Measurements from ENCODE around the gene HTT. TPM values are rescaled to one million over a fixed set of nuclear protein-coding genes. Genes with fewer than 3 reads are reported as not detected.

Gene HTT
- total RNA-seq, 1 donor from 2014 or later: 35.1 TPM

GRCh38 chr4:3223346-3223745 is 148.9 kb downstream of the HTT start:
- intact Hi-C loops (cut with DNase I): no loop called here
- DNase-seq (ENCODE audit: low spot score): peak; percentile 72

- intact Hi-C loops (cut with DNase I): no loop called here
- peak; percentile 55 for DNase-seq (ENCODE audit: low spot score)
These were observed 149.7 kb downstream of the HTT start for GRCh38 chr4:3223956-3224748.

GRCh38 chr4:3225071-3225850 is 150.8 kb downstream of the HTT start:
- intact Hi-C loops (cut with DNase I): no loop called here
- peak; percentile 49 for DNase-seq (ENCODE audit: low spot score)

DNA sequence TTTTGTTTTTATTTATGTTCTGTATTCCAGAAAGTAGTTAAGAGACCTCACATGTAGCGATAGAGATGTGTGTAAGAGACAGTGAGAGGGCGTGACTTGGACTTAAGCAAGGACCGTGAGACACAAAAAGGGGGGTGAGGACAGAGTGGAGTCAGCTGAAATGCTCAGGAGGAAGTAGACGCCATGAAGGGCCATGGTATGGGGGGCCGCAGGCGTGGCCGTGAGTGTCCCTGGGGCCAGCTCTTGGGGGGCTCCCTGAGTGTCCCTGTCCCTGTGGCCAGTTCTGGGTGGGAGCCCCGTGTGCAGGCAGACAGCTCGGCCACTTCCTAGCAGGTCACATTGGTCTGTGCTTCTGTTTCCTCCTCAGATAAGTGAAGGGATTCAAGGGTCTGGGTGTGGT is 151.5 kb downstream of the HTT start:
- DNase-seq (ENCODE audit: low spot score): peak; percentile 51
- intact Hi-C loops (cut with DNase I): no loop called here

- intact Hi-C loops (cut with DNase I): no loop called here
- DNase-seq (ENCODE audit: low spot score): peak; percentile 62
These were observed 152.0 kb downstream of the HTT start for GRCh38 chr4:3226467-3226866.

DNA sequence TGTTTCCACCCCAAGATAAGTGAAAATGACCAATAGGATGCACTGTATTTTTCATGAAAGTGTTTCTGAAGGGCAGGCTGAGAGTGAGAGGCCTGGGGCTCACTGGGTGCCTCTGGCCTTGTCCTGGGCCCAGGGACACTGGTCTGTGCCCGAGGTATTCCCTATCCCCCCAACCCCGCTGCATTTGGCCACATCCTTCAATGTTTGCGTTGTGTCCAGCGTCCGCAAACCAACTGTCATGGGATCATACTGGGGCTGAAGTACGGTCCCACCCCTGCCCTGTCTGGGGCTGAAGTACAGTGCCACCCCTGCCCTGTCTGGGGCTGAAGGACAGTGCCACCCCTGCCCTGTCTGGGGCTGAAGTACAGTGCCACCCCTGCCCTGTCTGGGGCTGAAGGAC is 152.5 kb downstream of the HTT start:
- intact Hi-C loops (cut with DNase I): no loop called here
- DNase-seq (ENCODE audit: low spot score): peak; percentile 55

DNA sequence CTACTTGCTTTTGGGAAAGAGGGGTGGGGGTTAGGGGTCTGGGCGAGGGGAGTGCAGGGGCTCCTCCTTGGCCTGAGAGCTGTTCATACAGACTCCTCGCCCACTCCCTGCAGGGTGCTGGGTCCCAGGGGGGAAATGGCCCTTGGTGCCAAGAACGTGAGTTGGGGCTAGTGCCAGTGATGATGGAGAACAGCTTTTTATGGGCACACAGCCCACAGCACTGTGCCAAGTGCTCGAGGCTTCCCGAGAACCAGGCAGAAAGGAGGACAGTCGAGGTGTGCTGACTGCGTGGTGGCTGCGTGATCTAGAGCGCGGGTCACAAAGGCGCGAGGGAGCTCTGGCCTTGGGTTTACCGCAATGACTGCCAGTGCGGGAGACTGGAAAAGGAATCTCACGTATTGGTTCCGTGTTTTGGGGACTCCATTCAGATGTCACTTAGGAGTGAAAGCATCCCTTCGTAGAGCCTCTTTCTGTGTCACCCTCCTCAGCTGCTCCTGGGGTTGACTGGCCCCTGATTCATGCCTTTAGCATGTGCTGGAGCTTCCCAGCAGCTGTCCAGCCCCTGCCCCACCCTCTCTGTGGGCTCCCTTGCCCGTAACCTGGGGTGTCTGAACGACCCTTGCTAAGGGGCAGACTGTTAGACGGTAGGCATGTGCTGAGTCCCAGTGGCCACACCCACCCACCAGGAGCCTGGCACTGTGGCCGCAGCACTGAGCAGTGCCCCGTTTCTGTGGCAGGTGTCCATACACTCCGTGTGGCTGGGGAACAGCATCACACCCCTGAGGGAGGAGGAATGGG is 153.6 kb downstream of the HTT start:
- DNase-seq (ENCODE audit: low spot score): peak; percentile 74
- intact Hi-C loops (cut with DNase I): no loop called here

- DNase-seq (ENCODE audit: low spot score): no peak
- intact Hi-C loops (cut with DNase I): no loop called here
These were observed 154.4 kb downstream of the HTT start for GRCh38 chr4:3228881-3229280.

DNA sequence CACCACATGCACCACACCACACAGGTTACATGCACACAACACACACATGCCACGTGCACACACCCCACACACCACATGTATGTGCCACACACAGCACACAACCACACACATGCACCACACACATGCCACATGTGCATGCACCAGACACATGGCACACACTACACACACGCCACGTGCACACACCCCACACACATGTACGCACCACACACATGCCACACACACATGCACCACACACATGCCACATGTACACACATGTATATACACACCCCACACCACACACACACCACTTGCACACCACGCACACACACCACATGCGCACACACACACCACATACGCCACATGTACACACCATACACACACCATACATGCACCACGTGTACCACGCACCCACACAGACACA is 154.8 kb downstream of the HTT start:
- intact Hi-C loops (cut with DNase I): no loop called here
- DNase-seq (ENCODE audit: low spot score): no peak

- intact Hi-C loops (cut with DNase I): no loop called here
- no peak for DNase-seq (ENCODE audit: low spot score)
These were observed 155.5 kb downstream of the HTT start for GRCh38 chr4:3229964-3230363.

DNA sequence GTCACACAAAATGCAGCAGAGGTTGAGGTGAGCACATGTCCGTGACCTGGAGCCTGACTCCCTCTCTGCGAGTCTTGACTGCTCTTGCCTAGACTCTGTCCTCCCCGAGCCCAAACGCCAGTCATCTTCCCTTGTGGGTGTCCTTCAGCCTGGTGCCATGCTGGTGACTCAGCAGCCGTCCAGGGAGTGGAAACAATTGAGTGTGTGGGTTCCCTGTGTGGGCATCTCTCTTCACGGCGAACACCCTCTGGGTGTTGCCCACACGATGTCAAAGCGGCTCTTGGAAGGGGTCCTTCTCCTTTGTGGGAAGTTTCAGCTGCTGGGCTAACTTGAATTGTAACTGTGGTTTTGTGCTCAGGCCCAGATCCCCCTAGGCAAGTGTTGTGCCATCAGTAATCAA is 157.0 kb downstream of the HTT start:
- DNase-seq (ENCODE audit: low spot score): no peak
- intact Hi-C loops (cut with DNase I): no loop called here

GRCh38 chr4:3232001-3232400 is 157.5 kb downstream of the HTT start:
- no peak for DNase-seq (ENCODE audit: low spot score)
- intact Hi-C loops (cut with DNase I): no loop called here

DNA sequence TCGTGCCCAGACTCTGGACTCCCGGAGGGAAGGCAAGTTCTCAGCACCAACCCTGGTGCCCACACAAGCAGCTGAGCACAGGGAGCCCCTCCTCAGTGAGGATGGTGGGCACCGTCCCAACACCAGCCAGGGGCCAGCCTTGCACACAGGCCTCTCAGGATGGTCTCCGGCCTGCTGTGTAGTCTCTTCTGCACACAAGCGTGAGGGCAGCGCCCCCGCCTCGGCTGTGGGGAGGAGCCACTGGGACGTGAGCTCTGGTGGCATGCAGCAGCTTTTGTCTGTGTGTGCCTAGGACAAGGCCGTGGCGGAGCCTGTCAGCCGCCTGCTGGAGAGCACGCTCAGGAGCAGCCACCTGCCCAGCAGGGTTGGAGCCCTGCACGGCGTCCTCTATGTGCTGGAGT is 158.4 kb downstream of the HTT start:
- no peak for DNase-seq (ENCODE audit: low spot score)
- intact Hi-C loops (cut with DNase I): no loop called here

- intact Hi-C loops (cut with DNase I): no loop called here
- no peak for DNase-seq (ENCODE audit: low spot score)
These were observed 159.1 kb downstream of the HTT start for GRCh38 chr4:3233391-3234071.

DNA sequence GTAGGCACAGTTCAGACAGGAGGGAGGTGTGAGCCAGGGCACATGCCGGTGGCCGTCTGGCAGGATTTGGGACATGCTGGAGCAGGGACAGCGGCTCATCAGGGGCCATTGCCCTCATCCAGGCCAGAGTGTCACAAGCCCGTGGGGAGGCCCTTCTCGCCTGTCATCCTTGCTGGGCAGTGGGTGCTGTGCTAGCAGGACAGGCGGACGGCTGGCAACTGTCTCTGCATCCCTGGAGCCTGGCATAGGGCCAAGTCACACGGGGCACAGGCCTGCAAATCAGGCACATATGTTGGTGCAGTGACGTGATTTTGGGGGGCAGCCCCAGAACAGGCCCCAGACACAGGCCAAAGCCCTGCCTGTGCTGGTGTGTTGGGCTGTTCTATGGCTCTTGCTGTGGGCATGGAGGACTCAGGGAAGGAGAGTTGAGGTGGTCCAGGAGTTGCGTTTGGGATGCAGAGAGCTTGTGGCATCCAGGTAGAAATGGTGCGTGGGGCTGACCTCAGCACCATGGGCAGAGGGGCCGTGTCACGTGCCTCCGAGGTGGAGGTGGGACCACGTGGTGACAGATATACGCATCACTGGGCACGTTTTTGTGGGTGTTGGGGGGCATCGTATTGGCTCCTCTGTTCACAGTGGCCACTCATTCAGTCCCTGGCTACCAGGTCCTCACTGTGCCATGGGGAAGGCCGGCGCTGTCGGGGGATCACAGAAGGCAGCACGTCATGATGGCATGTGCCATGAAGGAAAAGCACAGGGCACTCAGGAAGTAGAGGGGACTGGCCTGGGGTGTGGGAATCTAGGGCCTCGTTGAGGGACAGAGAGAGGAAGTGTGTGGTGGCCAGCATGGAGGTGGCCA is 159.9 kb downstream of the HTT start:
- intact Hi-C loops (cut with DNase I): no loop called here
- DNase-seq (ENCODE audit: low spot score): no peak

GRCh38 chr4:3235030-3235345 is 160.5 kb downstream of the HTT start:
- DNase-seq (ENCODE audit: low spot score): no peak
- intact Hi-C loops (cut with DNase I): no loop called here

- DNase-seq (ENCODE audit: low spot score): no peak
These were observed 161.1 kb downstream of the HTT start for GRCh38 chr4:3235581-3235980.

GRCh38 chr4:3236326-3236878 is 161.9 kb downstream of the HTT start:
- intact Hi-C loops (cut with DNase I): no loop called here
- no peak for DNase-seq (ENCODE audit: low spot score)

More at GRCh38 chr4:3235581-3235980, 161.1 kb downstream of the HTT start:
- intact Hi-C loops (cut with DNase I): no loop called here

DNA sequence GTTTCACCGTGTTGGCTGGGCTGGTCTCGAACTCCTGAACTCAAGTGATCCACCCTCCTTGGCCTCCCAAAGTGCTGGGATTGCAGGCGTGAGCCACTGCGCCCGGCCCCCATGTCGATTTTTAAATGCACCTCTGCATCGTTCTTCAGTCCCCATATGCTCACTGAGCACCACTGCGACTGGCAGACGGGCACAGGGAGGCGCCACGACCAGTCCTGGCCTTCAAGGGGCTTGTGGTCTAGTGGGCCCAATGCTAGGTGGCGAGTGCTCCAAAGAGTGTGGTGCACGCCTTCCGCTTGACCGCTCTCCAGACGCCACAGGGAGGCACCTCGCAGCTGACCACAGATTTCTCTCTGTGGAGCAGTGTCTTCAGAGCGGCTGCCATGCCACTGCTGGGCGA is 162.8 kb downstream of the HTT start:
- intact Hi-C loops (cut with DNase I): no loop called here
- no peak for DNase-seq (ENCODE audit: low spot score)

All from cardiac septum (tissue), 1 donor.